CD4-positive, CD25-positive, alpha-beta regulatory T cell (primary cell): ENCODE measurements around the gene NID1. TPM values are rescaled to one million over a fixed set of nuclear protein-coding genes. Genes with fewer than 3 reads are reported as not detected.

Experiments
- ATAC-seq, 2 donors: fragments of 150-1000 bp; cut with Tn5 transposase; one replicate each; pipeline ENCODE4 v1.10.0; 2021; ENCODE audit warnings: low read depth in 2 of 2, moderate number of reproducible peaks in 2 of 2, moderate library complexity in 1 of 2
- DNase-seq, 3 donors: peaks; one replicate each; pipeline versions ENCODE4 v3.0.0 to v3.0.0-alpha.2; 2012 to 2022; ENCODE audit warnings: mixed read lengths in 1 of 3
- H3K27ac ChIP-seq: one replicate; pipeline ENCODE4 v1.7.0; 2013; ENCODE audit warnings: mild to moderate bottlenecking, low read length; ENCODE audit not compliant: insufficient read depth, poor library complexity, severe bottlenecking
- H3K27me3 ChIP-seq: one replicate; pipeline ENCODE4 v1.7.0; 2013; ENCODE audit warnings: low read length; ENCODE audit not compliant: control insufficient read depth, insufficient read depth
- H3K36me3 ChIP-seq: one replicate; pipeline ENCODE4 v1.7.0; 2013; ENCODE audit warnings: mild to moderate bottlenecking, low read length, moderate library complexity; ENCODE audit not compliant: control insufficient read depth, insufficient read depth
- H3K4me1 ChIP-seq: 2 replicates; pipeline ENCODE4 v1.7.0; 2013; ENCODE audit warnings: mild to moderate bottlenecking, low read length; ENCODE audit not compliant: insufficient read depth, control insufficient read depth, poor library complexity, severe bottlenecking
- H3K4me3 ChIP-seq: one replicate; pipeline ENCODE4 v1.7.0; 2013; ENCODE audit warnings: low read depth, mild to moderate bottlenecking, low read length, moderate library complexity
- H3K9me3 ChIP-seq, 2 experiments: 1 replicate in 1 of 2; 2 replicates in 1 of 2; pipeline ENCODE4 v1.7.0; 2013; ENCODE audit warnings: low read length in 2 of 2, mild to moderate bottlenecking in 1 of 2, moderate library complexity in 1 of 2; ENCODE audit not compliant: control insufficient read depth in 2 of 2
- H3K27ac Mint-ChIP-seq, 3 donors: one replicate each; pipeline ENCODE4 v1.8.0; 2020 to 2022; ENCODE audit warnings: mild to moderate bottlenecking in 3 of 3, mixed read lengths in 3 of 3, moderate library complexity in 2 of 3
- H3K27me3 Mint-ChIP-seq: one replicate; pipeline ENCODE4 v1.8.0; 2022; ENCODE audit warnings: mild to moderate bottlenecking, mixed read lengths
- H3K36me3 Mint-ChIP-seq: one replicate; pipeline ENCODE4 v1.8.0; 2020; ENCODE audit warnings: mixed read lengths
- H3K4me1 Mint-ChIP-seq, 4 donors: one replicate each; pipeline ENCODE4 v1.8.0; 2020 to 2022; ENCODE audit warnings: mixed read lengths in 4 of 4, mild to moderate bottlenecking in 1 of 4
- H3K4me3 Mint-ChIP-seq, 4 donors: one replicate each; pipeline ENCODE4 v1.8.0; 2020 to 2022; ENCODE audit warnings: mild to moderate bottlenecking in 4 of 4, mixed read lengths in 4 of 4, moderate library complexity in 3 of 4
- H3K9me3 Mint-ChIP-seq, 7 donors: one replicate each; pipeline ENCODE4 v1.8.0; 2020 to 2022; ENCODE audit warnings: mixed read lengths in 7 of 7, mild to moderate bottlenecking in 3 of 7, moderate library complexity in 2 of 7
- polyA plus RNA-seq, 4 donors: library from polyadenylated mRNA; unstranded; fragments of 300-500 nt; fragmentation: Illumina TruSeq; gene quantifications; one replicate each; pipeline ENCODE4 v1.2.3, GENCODE V29; 2021
- total RNA-seq: library from RNA; stranded (reverse); gene quantifications from one replicate; pipeline ENCODE4 v1.2.3, GENCODE V29; 2022

NID1 gene
- total and polyA plus RNA-seq, 5 donors from 2014 or later: 0.10 TPM; not detected in 4

GRCh38 chr1:236039740-236040685 lies 24.9 kb downstream of the NID1 start:
- Histone ChIP-seq H3K27ac (no peak overlapping the region), H3K4me1 (no peaks in the 10 kb centered on the region), H3K4me3 (no peak overlapping the region), H3K36me3 (no peaks in the 10 kb centered on the region), H3K27me3 (no peaks in the 10 kb centered on the region), H3K9me3 (no peaks in the 10 kb centered on the region)
- H3K27ac Mint-ChIP-seq: no peak overlapping the region
- no peaks in the 10 kb centered on the region for H3K36me3 Mint-ChIP-seq
- H3K9me3 Mint-ChIP-seq: peaks cover 0 to 4% (median 0%) of the 10 kb centered on the region in 7 donors
- no peaks in the 10 kb centered on the region for H3K4me1 Mint-ChIP-seq
- DNase-seq (no peak), ATAC-seq (no peak)
- peaks cover 8% of the 10 kb centered on the region for H3K27me3 Mint-ChIP-seq
- no peak overlapping the region for H3K4me3 Mint-ChIP-seq

DNA sequence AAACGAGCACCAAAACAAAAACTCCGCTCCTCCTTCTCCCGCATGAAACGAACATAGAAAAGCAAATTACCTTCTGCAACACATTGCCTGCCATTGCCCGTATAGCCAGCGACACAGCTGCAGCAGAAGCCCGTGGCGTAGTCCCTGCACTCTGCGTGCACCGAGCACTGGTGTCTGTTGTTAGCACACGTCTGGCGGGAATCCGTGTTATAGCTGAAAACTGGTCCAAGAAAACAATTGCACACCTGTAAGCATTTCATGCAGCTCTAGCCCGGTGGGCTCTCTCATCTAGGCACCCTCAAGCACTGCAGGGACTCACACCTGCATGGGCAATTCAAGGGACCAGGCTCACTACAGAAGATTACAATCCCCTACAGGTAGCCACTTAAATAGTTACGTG lies 26.9 kb downstream of the NID1 start:
- no peaks in the 10 kb centered on the region for H3K4me1 ChIP-seq
- no peaks in the 10 kb centered on the region for H3K36me3 ChIP-seq
- peaks cover 0 to 3% (median 0%) of the 10 kb centered on the region in 7 donors for H3K9me3 Mint-ChIP-seq
- no peak overlapping the region for H3K27ac Mint-ChIP-seq
- no peaks in the 10 kb centered on the region for H3K9me3 ChIP-seq
- ATAC-seq: no peak
- no peak overlapping the region for H3K4me3 Mint-ChIP-seq
- H3K27me3 Mint-ChIP-seq: peaks cover 11% of the 10 kb centered on the region
- no peaks in the 10 kb centered on the region for H3K36me3 Mint-ChIP-seq
- no peak for DNase-seq
- no peak overlapping the region for H3K4me3 ChIP-seq
- H3K27me3 ChIP-seq: no peaks in the 10 kb centered on the region
- H3K27ac ChIP-seq: no peak overlapping the region
- no peaks in the 10 kb centered on the region for H3K4me1 Mint-ChIP-seq

DNA sequence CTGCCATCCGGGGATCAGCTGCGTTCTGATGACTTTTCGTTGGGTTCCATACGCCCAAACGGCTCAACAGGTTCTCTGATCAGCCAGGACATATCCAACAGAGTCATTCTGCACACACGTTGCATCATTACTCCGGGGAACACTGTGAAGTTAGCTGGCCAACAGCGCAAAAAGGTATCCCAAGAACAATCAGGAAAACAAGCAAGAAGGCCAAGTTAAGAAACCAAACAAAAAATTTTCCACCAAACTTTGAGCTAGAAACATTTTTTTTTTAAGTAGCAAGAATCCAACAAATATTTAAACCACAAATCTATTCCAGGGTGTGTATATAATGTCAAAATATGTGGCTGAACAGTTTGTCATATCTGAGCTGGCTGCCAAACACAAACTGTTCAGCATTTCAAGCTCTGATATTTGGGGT lies 29.2 kb downstream of the NID1 start:
- Mint-ChIP-seq H3K9me3 (no peaks in the 10 kb centered on the region), H3K36me3 (no peaks in the 10 kb centered on the region), H3K4me3 (no peak overlapping the region), H3K27me3 (peaks cover 5% of the 10 kb centered on the region), H3K4me1 (no peaks in the 10 kb centered on the region), H3K27ac (no peak overlapping the region)
- H3K4me1 ChIP-seq: no peaks in the 10 kb centered on the region
- no peak for ATAC-seq
- H3K9me3 ChIP-seq: no peaks in the 10 kb centered on the region
- H3K4me3 ChIP-seq: no peak overlapping the region
- no peak overlapping the region for H3K27ac ChIP-seq
- no peaks in the 10 kb centered on the region for H3K27me3 ChIP-seq
- no peaks in the 10 kb centered on the region for H3K36me3 ChIP-seq
- DNase-seq: no peak

GRCh38 chr1:236033336-236033735 lies 31.6 kb downstream of the NID1 start:
- DNase-seq: no peak
- H3K4me1 ChIP-seq: no peaks in the 10 kb centered on the region

DNA sequence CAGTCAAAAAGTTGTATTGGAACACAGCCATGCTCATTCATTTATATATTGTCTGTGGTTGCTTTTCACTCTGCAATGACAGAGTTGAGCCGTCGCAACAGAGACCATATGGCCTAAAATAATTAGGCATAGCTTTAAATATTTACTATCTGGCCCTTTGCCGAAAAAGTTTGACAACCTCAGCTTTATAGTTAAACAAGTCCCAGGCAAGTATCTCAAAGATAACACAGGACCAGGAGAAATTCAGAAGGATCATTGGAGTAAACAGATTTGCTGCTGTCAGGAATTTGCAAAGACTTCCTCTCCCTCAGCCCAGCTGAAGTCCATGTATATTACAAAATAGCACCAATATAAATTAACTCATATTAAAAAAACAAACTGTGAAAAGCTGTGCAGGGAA lies 34.4 kb downstream of the NID1 start:
- Histone ChIP-seq H3K4me3 (no peak overlapping the region), H3K9me3 (no peaks in the 10 kb centered on the region), H3K27me3 (no peaks in the 10 kb centered on the region), H3K27ac (no peak overlapping the region), H3K4me1 (peaks cover 6% of the 10 kb centered on the region), H3K36me3 (no peaks in the 10 kb centered on the region)
- ATAC-seq: no peak
- peaks cover 5% of the 10 kb centered on the region for H3K27me3 Mint-ChIP-seq
- no peak overlapping the region for H3K4me3 Mint-ChIP-seq
- H3K4me1 Mint-ChIP-seq: peaks cover 0 to 18% (median 10%) of the 10 kb centered on the region in 4 donors
- H3K27ac Mint-ChIP-seq: no peak overlapping the region
- DNase-seq: no peak
- no peaks in the 10 kb centered on the region for H3K36me3 Mint-ChIP-seq
- H3K9me3 Mint-ChIP-seq: peaks cover 0 to 2% (median 0%) of the 10 kb centered on the region in 7 donors

More at GRCh38 chr1:236033336-236033735, 31.6 kb downstream of the NID1 start:
- no peak for ATAC-seq
- H3K27me3 ChIP-seq: no peaks in the 10 kb centered on the region
- H3K4me3 ChIP-seq: no peak overlapping the region
- no peak overlapping the region for H3K4me3 Mint-ChIP-seq
- no peaks in the 10 kb centered on the region for H3K36me3 ChIP-seq
- no peak overlapping the region for H3K27ac ChIP-seq
- no peak overlapping the region for H3K27ac Mint-ChIP-seq
- H3K36me3 Mint-ChIP-seq: no peaks in the 10 kb centered on the region
- H3K27me3 Mint-ChIP-seq: peaks cover 5% of the 10 kb centered on the region
- no peaks in the 10 kb centered on the region for H3K4me1 Mint-ChIP-seq
- H3K9me3 ChIP-seq: no peaks in the 10 kb centered on the region
- peaks cover 0 to 2% (median 0%) of the 10 kb centered on the region in 7 donors for H3K9me3 Mint-ChIP-seq

- no peak overlapping the region for H3K4me3 ChIP-seq
- Mint-ChIP-seq H3K9me3 (peaks cover 0 to 2% (median 0%) of the 10 kb centered on the region in 7 donors), H3K27ac (peak overlapping the region in 1 of 3 donors; percentile 16), H3K4me3 (no peak overlapping the region), H3K4me1 (peaks cover 2 to 18% (median 10%) of the 10 kb centered on the region in 4 donors), H3K36me3 (no peaks in the 10 kb centered on the region), H3K27me3 (peaks cover 3% of the 10 kb centered on the region)
- H3K27ac ChIP-seq: no peak overlapping the region
- peaks cover 6% of the 10 kb centered on the region for H3K4me1 ChIP-seq
- H3K36me3 ChIP-seq: no peaks in the 10 kb centered on the region
- DNase-seq: no peak
- no peaks in the 10 kb centered on the region for H3K27me3 ChIP-seq
- peak in 1 of 2 donors; percentile 25 for ATAC-seq
- H3K9me3 ChIP-seq: no peaks in the 10 kb centered on the region
Measured at GRCh38 chr1:236029428-236029940, 35.4 kb downstream of the NID1 start.

DNA sequence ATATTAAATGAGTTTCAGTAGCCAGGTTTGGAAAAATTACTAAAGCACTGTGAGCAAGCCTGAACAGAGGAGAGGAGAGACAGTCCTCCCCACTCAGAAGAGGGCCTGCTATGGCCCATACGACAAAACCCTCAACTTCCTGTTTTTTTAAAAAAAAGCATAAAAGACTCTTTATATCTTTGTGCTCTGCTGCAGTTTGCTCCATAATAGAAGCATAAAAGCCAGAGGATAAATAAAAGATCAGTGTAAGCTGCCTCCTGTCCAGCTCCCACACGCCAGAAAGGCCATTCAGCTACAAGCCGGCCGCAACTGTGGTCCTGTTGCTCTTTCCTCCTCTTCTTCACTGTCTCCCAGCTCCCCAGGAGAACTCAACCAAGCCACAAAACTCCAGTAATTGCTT lies 37.8 kb downstream of the NID1 start:
- Mint-ChIP-seq H3K9me3 (peaks cover 0 to 2% (median 0%) of the 10 kb centered on the region in 7 donors), H3K36me3 (no peaks in the 10 kb centered on the region), H3K4me3 (no peak overlapping the region), H3K27me3 (no peaks in the 10 kb centered on the region), H3K4me1 (peaks cover 5 to 18% (median 12%) of the 10 kb centered on the region in 4 donors), H3K27ac (peak overlapping the region; percentile 43 to 70 (median 56))
- Histone ChIP-seq H3K4me1 (peaks cover 6% of the 10 kb centered on the region), H3K9me3 (no peaks in the 10 kb centered on the region), H3K36me3 (no peaks in the 10 kb centered on the region), H3K27me3 (no peaks in the 10 kb centered on the region), H3K4me3 (no peak overlapping the region), H3K27ac (no peak overlapping the region)
- DNase-seq: peak in 1 of 3 donors; percentile 15
- ATAC-seq: peak; percentile 62 to 64
